ENCODE measurements around the gene SERPINA4. TPM values are rescaled to one million over a fixed set of nuclear protein-coding genes. Genes with fewer than 3 reads are reported as not detected.
A peak's percentile ranks its signal among the peaks of the same experiment; 100 is the strongest.

SERPINA4 gene
- total RNA-seq, 3 donors from 2014 or later = not detected

GRCh38 chr14:94548999-94549985, 11.9 kb upstream of the SERPINA4 start:
- intact Hi-C loops (cut with DNase I, micrococcal nuclease) = no loop called here
- peak; percentile 67 for ATAC-seq
- peak in 2 of 3 donors; percentile 63 to 68 for DNase-seq
- Histone ChIP-seq H3K9me3 (no peaks in the 10 kb centered on the region), H3K4me3 (no peak overlapping the region), H3K4me1 (ENCODE audit: low read depth) (no peaks in the 10 kb centered on the region), H3K36me3 (ENCODE audit: low read depth) (no peaks in the 10 kb centered on the region)
- TF ChIP-seq, protein P1, sequence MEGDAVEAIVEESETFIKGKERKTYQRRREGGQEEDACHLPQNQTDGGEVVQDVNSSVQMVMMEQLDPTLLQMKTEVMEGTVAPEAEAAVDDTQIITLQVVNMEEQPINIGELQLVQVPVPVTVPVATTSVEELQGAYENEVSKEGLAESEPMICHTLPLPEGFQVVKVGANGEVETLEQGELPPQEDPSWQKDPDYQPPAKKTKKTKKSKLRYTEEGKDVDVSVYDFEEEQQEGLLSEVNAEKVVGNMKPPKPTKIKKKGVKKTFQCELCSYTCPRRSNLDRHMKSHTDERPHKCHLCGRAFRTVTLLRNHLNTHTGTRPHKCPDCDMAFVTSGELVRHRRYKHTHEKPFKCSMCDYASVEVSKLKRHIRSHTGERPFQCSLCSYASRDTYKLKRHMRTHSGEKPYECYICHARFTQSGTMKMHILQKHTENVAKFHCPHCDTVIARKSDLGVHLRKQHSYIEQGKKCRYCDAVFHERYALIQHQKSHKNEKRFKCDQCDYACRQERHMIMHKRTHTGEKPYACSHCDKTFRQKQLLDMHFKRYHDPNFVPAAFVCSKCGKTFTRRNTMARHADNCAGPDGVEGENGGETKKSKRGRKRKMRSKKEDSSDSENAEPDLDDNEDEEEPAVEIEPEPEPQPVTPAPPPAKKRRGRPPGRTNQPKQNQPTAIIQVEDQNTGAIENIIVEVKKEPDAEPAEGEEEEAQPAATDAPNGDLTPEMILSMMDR (IDR thresholded peaks at IDR 0.05) = peak; percentile 74

GRCh38 chr14:94550041-94550440, 11.2 kb upstream of the SERPINA4 start:
- TF ChIP-seq, protein P1 (IDR thresholded peaks at IDR 0.05) = no peak
- Histone ChIP-seq H3K36me3 (ENCODE audit: low read depth) (no peaks in the 10 kb centered on the region), H3K4me1 (ENCODE audit: low read depth) (no peaks in the 10 kb centered on the region), H3K4me3 (no peak overlapping the region), H3K9me3 (no peaks in the 10 kb centered on the region)
- ATAC-seq (no peak), DNase-seq (no peak)
- intact Hi-C loops (cut with DNase I, micrococcal nuclease) = no loop called here

- no peaks in the 10 kb centered on the region for H3K9me3 ChIP-seq
- no peak for DNase-seq
Observed at GRCh38 chr14:94555991-94556390, 5.3 kb upstream of the SERPINA4 start.

DNA sequence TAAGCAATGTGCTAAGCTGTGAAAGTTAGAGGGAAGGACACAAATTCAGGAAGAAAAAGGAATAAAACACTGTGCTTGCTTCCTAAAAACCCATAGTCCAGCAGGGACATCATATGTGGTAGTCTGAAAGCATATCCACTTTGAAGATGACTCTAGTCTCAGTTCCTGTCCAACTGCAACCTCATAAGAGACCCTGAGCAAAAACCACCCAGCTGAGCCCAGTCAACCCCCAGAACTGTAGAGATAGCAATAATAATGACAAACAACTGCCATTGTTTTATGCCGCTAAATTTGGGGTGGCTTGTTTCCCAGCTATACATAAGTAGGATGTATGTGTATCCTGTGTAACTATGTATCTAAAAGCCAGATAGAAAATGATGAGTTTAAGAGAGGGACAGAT, 3.9 kb upstream of the SERPINA4 start:
- Histone ChIP-seq H3K4me1 (ENCODE audit: low read depth) (no peaks in the 10 kb centered on the region), H3K9me3 (no peaks in the 10 kb centered on the region), H3K4me3 (no peak overlapping the region), H3K36me3 (ENCODE audit: low read depth) (no peaks in the 10 kb centered on the region)
- intact Hi-C loops (cut with DNase I, micrococcal nuclease) = no loop called here
- TF ChIP-seq, protein P1 (IDR thresholded peaks at IDR 0.05) = no peak
- DNase-seq = no peak
- ATAC-seq = no peak

More at GRCh38 chr14:94555991-94556390, 5.3 kb upstream of the SERPINA4 start:
- TF ChIP-seq, protein P1 (IDR thresholded peaks at IDR 0.05) = no peak
- H3K4me3 ChIP-seq = no peak overlapping the region
- no peaks in the 10 kb centered on the region for H3K4me1 ChIP-seq (ENCODE audit: low read depth)
- intact Hi-C loops (cut with DNase I, micrococcal nuclease) = no loop called here
- no peaks in the 10 kb centered on the region for H3K36me3 ChIP-seq (ENCODE audit: low read depth)
- ATAC-seq = no peak

DNA sequence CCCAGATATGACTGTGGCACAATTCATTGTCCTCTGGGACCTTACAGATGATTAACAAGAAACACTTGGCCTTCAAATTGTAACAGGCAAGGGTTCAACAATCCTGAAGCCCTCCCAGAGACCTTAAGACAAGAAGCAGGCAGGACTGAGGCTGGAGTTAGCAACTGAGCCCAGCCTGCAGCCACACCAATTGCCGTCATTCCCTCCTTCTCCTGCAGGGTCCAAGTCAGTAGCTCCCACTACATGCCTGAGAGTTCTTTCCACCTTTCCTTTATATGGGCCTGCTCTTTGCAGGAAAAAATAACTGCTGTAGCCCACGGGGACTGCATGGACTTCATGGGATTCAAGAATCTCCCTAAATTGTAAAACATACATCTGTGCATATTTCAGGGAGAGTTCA, 2.4 kb upstream of the SERPINA4 start:
- no peaks in the 10 kb centered on the region for H3K36me3 ChIP-seq (ENCODE audit: low read depth)
- TF ChIP-seq, protein P1 (IDR thresholded peaks at IDR 0.05) = no peak
- no peak overlapping the region for H3K4me3 ChIP-seq
- intact Hi-C loops (cut with DNase I, micrococcal nuclease) = no loop called here
- H3K9me3 ChIP-seq = no peaks in the 10 kb centered on the region
- no peaks in the 10 kb centered on the region for H3K4me1 ChIP-seq (ENCODE audit: low read depth)
- ATAC-seq (no peak), DNase-seq (no peak)

All from mucosa of descending colon (tissue), 3 donors.